A172 (cell line): ENCODE measurements around the gene RDM1. TPM values are rescaled to one million over a fixed set of nuclear protein-coding genes. Genes with fewer than 3 reads are reported as not detected.

Experiments used
- DNase-seq: peaks from one replicate; pipeline ENCODE4 v3.0.0-alpha.2; 2015; ENCODE audit warnings: low spot score
- total RNA-seq: library from RNA; depleted of rRNA; stranded (reverse); fragments of >200 nt; shearing (Covaris generic); gene quantifications from 2 replicates; pipeline ENCODE4 v1.2.3, GENCODE V29; 2014; rRNA removed

The RDM1 gene
- total RNA-seq, 1 experiment from 2014 or later: 7.1 TPM

GRCh38 chr17:35870906-35871819, 59.4 kb downstream of the RDM1 start:
- no peak for DNase-seq

GRCh38 chr17:35868737-35869136, 61.8 kb downstream of the RDM1 start, which contains the start of gene HEATR9:
Gene HEATR9, minus strand, starts transcription at chr17:35868891. Its CDS starts 149 bp downstream, at chr17:35868742.
- no peak for DNase-seq

Other genes with a start within 250 kb of the RDM1 start
- 0.69 and 0.98 TPM in 2 replicates for gene RASL10B, start 199.1 kb downstream of the RDM1 start, total RNA-seq
- gene GAS2L2, start 177.5 kb downstream of the RDM1 start, total RNA-seq: not detected in 2 replicates
- gene C17orf50, start 169.9 kb downstream of the RDM1 start, total RNA-seq: not detected in 2 replicates
- 0.57 and 1.6 TPM in 2 replicates for gene MMP28, start 135.1 kb downstream of the RDM1 start, total RNA-seq
- gene TAF15, start 121.3 kb downstream of the RDM1 start, total RNA-seq: 20.3 and 31.1 TPM in 2 replicates
- not detected in 2 replicates for gene HEATR9, start 61.9 kb downstream of the RDM1 start, total RNA-seq
- gene CCL5, start 50.4 kb downstream of the RDM1 start, total RNA-seq: not detected in 2 replicates
- not detected in 2 replicates for gene LYZL6, start 12.9 kb upstream of the RDM1 start, total RNA-seq
- gene CCL16, start 50.7 kb upstream of the RDM1 start, total RNA-seq: not detected in 2 replicates
- gene CCL14, start 56.0 kb upstream of the RDM1 start, total RNA-seq: not detected in 2 replicates
- not detected in 2 replicates for gene CCL15, start 70.8 kb upstream of the RDM1 start, total RNA-seq
- not detected in 2 replicates for gene CCL23, start 87.2 kb upstream of the RDM1 start, total RNA-seq
- not detected in 2 replicates for gene CCL18, start 133.5 kb upstream of the RDM1 start, total RNA-seq
- gene CCL3, start 159.4 kb upstream of the RDM1 start, total RNA-seq: not detected in 2 replicates
- gene CCL4, start 173.1 kb upstream of the RDM1 start, total RNA-seq: not detected in 2 replicates
- 1.9 and 3.7 TPM in 2 replicates for gene TBC1D3B, start 245.9 kb upstream of the RDM1 start, total RNA-seq